ENCODE data around the gene CLDN4.

Gene CLDN4

DNA sequence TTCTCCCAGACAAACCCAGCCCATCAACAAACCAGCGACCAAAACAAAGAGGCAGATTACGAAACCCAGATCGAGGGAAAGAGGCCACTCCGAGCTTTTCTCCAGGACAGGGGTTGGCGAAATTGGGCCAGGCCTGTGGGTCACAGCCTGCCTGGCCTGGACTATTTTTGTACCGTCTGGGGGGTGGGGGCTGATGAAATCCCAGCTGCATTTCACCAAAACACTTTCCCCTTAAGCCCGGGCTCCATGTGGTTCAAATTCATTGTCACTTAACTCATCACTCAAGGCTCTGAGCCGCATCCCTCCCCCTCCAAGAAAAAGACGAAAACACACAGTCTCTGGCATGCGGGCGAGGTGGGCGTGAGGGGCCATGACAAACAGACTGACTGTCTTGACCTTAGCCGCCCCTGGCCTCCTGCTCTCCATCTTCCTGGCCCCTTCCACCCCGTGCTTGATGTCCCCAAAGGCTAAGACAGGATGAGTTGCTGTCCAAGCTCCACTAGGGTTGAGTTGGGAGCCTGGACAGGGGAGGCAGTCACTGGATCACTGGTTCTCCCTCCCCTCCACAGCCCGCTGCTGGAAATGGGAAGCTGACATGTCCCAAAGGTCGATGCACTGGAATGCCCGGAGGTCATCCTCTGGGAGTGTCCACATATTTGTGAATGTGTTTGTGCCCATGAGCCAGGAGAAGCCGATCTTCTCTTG, 49.3 kb downstream of the CLDN4 start:
- Histone ChIP-seq H3K36me3 (ENCODE audit: insufficient read depth, low read length) (no peaks in the 10 kb centered on the region), H3K4me2 (ENCODE audit: insufficient read depth, low read length) (no peak overlapping the region), H3K9ac (ENCODE audit: low read depth, low read length) (no peak overlapping the region), H2AFZ (ENCODE audit: low read depth, low read length) (no peak overlapping the region), H3K27me3 (ENCODE audit: insufficient read depth, low read length, poor library complexity) (no peaks in the 10 kb centered on the region), H3K79me2 (ENCODE audit: insufficient read depth, low read length) (no peaks in the 10 kb centered on the region), H3K4me1 (ENCODE audit: insufficient read depth, low read length) (no peaks in the 10 kb centered on the region), H3K9me3 (ENCODE audit: insufficient read depth, low read length, severe bottlenecking) (no peaks in the 10 kb centered on the region), H3K27ac (ENCODE audit: low read length) (no peak overlapping the region), H3K4me3 (ENCODE audit: low read depth in 1 of 2, low read length in 2 of 2) (no peak overlapping the region), H4K20me1 (ENCODE audit: insufficient read depth, low read length) (no peaks in the 10 kb centered on the region)
- TF ChIP-seq, protein P1, sequence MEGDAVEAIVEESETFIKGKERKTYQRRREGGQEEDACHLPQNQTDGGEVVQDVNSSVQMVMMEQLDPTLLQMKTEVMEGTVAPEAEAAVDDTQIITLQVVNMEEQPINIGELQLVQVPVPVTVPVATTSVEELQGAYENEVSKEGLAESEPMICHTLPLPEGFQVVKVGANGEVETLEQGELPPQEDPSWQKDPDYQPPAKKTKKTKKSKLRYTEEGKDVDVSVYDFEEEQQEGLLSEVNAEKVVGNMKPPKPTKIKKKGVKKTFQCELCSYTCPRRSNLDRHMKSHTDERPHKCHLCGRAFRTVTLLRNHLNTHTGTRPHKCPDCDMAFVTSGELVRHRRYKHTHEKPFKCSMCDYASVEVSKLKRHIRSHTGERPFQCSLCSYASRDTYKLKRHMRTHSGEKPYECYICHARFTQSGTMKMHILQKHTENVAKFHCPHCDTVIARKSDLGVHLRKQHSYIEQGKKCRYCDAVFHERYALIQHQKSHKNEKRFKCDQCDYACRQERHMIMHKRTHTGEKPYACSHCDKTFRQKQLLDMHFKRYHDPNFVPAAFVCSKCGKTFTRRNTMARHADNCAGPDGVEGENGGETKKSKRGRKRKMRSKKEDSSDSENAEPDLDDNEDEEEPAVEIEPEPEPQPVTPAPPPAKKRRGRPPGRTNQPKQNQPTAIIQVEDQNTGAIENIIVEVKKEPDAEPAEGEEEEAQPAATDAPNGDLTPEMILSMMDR (IDR thresholded peaks at IDR 0.05; ENCODE audit: borderline replicate concordance, extremely low read depth, low read length, poor library complexity, severe bottlenecking) = no peak
- no peak for TF ChIP-seq EZH2 (IDR thresholded peaks at IDR 0.05; ENCODE audit: borderline replicate concordance, low read depth, low read length, severe bottlenecking)
- DNase-seq = no peak
- no peak for ATAC-seq (ENCODE audit: insufficient read depth, low read depth)

DNA sequence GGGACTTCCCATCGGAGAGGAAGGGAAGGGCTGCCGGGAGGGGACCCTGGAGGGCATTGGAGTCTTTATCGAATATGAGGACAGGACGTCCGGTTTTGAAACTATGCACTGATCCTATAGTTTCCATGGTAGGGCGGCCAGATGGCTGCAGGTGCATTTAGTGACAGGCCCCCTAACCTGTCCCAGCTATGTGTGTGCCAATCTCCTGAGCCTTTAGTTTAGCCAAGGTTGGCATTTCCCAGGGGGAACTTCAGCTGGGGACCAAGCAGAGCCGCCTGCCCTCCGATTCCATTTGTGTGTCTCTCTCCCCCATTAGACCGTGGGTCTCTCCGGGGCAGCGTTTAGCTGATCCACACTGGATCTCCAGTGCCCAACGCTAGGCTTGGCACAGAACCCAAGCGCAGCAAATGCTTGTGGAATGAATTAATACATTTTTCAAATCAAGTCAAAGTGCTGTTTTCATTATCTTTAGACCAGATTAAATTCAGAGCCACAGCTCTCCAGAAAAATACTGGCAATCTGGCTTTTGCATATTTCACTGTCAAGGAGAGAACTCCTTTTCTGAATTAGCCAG, 50.0 kb downstream of the CLDN4 start:
- H3K4me2 ChIP-seq (ENCODE audit: insufficient read depth, low read length) = no peak overlapping the region
- H4K20me1 ChIP-seq (ENCODE audit: insufficient read depth, low read length) = no peaks in the 10 kb centered on the region
- no peak overlapping the region for H3K4me3 ChIP-seq (ENCODE audit: low read depth in 1 of 2, low read length in 2 of 2)
- H3K27me3 ChIP-seq (ENCODE audit: insufficient read depth, low read length, poor library complexity) = no peaks in the 10 kb centered on the region
- no peak overlapping the region for H3K27ac ChIP-seq (ENCODE audit: low read length)
- DNase-seq = no peak
- H3K4me1 ChIP-seq (ENCODE audit: insufficient read depth, low read length) = no peaks in the 10 kb centered on the region
- H2AFZ ChIP-seq (ENCODE audit: low read depth, low read length) = no peak overlapping the region
- H3K79me2 ChIP-seq (ENCODE audit: insufficient read depth, low read length) = no peaks in the 10 kb centered on the region
- H3K9me3 ChIP-seq (ENCODE audit: insufficient read depth, low read length, severe bottlenecking) = no peaks in the 10 kb centered on the region
- TF ChIP-seq EZH2 (IDR thresholded peaks at IDR 0.05; ENCODE audit: borderline replicate concordance, low read depth, low read length, severe bottlenecking) = no peak
- TF ChIP-seq, protein P1 (IDR thresholded peaks at IDR 0.05; ENCODE audit: borderline replicate concordance, extremely low read depth, low read length, poor library complexity, severe bottlenecking) = no peak
- no peak for ATAC-seq (ENCODE audit: insufficient read depth, low read depth)
- no peaks in the 10 kb centered on the region for H3K36me3 ChIP-seq (ENCODE audit: insufficient read depth, low read length)
- no peak overlapping the region for H3K9ac ChIP-seq (ENCODE audit: low read depth, low read length)

DNA sequence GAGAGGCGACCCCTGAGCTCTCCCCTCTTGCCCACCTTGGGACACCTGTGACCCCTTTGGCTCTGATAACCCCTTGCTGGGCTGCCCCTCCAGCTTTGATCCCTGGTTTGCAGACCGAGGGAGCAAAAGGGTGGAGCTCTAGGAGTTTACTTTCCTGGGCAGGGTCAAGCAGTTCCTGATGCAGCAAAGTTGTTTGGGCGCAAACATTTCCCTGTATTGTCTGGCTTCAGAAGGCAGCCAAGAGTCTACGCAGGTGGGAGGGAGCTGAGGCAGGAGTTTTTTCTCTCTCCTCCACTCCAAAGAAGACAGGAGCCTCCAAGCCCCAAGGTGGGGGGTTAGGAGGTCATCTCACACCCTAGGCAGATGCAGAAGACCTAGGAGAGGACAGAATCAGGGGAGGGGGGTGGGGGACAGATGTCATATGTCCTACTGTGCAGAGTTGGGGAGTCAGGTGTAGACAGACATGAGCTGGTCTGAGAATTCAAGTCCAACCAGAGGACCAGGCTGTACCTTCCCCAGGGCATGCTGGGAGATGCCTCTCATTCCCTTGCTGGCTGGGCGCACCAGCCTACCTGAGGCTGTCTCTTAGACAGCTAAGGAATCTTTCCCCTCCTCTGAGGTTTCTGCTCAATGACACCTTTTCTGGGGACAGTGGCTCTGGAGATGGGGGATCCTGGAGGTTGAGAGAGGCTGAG, 50.7 kb downstream of the CLDN4 start:
- DNase-seq (no peak), ATAC-seq (ENCODE audit: insufficient read depth, low read depth) (no peak)
- no peaks in the 10 kb centered on the region for H3K9me3 ChIP-seq (ENCODE audit: insufficient read depth, low read length, severe bottlenecking)
- H3K27me3 ChIP-seq (ENCODE audit: insufficient read depth, low read length, poor library complexity) = no peaks in the 10 kb centered on the region
- no peak overlapping the region for H3K27ac ChIP-seq (ENCODE audit: low read length)
- H2AFZ ChIP-seq (ENCODE audit: low read depth, low read length) = no peak overlapping the region
- no peaks in the 10 kb centered on the region for H3K36me3 ChIP-seq (ENCODE audit: insufficient read depth, low read length)
- no peaks in the 10 kb centered on the region for H3K4me1 ChIP-seq (ENCODE audit: insufficient read depth, low read length)
- no peak overlapping the region for H3K4me2 ChIP-seq (ENCODE audit: insufficient read depth, low read length)
- no peak overlapping the region for H3K4me3 ChIP-seq (ENCODE audit: low read depth in 1 of 2, low read length in 2 of 2)
- no peaks in the 10 kb centered on the region for H4K20me1 ChIP-seq (ENCODE audit: insufficient read depth, low read length)
- TF ChIP-seq, protein P1 (IDR thresholded peaks at IDR 0.05; ENCODE audit: borderline replicate concordance, extremely low read depth, low read length, poor library complexity, severe bottlenecking) = no peak
- no peak for TF ChIP-seq EZH2 (IDR thresholded peaks at IDR 0.05; ENCODE audit: borderline replicate concordance, low read depth, low read length, severe bottlenecking)
- H3K79me2 ChIP-seq (ENCODE audit: insufficient read depth, low read length) = no peaks in the 10 kb centered on the region
- H3K9ac ChIP-seq (ENCODE audit: low read depth, low read length) = no peak overlapping the region

Measured in DND-41 (cell line).